CD4-positive, alpha-beta T cell treated with Interleukin-2 at 100 ng/mL for 4 hours (primary cell): Measurements from ENCODE around the gene CLCN5.

Experiments used
- DNase-seq: peaks from one replicate; pipeline ENCODE4 v3.0.0-alpha.2; 2020; ENCODE audit warnings: low spot score

CLCN5 gene

DNA sequence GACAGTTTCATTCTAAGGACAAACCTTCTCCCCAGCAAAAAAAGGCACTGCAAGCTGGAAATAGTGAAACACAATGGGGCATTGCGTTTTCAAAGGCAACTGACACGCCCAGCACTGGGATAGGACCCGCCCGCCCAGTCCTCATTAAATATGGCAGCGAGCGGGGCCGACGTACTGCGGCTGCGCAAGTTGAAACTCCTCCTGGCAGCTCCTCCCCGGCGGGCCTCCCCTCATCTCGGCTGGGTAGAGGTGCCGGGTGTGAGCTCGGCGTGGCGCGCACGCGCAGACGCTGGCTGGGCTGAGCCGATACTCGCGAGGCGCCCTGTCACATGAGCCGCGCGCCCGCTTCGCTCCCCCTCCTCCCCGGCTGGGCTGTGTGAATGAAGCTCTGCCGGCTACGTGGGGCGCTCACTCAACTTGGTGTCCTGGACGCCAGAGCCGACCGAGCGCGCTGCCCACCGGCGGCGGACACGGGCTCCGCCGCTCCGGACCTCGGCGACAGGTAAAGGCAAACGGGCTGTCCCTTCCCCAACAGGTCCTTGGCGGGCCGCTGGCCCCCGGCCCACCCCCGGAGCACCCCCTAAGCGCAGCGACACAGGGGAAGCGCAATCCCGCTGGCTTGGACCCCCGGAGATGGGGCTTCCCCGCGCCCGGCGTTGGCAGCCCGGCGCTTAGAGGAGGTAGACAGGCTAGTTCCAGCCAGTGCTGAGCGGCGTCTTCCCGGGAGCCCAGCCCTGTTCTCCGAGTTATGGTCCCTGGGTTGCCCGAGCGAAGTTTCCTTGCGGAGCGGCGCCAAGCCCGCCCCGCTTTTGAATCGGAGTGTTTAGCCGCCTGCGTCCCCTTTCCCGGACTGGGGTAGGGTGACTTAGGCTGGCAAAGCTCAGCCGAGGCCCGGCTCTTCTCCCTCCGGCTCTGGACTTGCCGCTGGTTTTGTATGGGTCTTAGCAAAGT is at the start of gene CLCN5:
TSS of gene CLCN5 (plus strand) at position 306 of the 951 bp plus-strand sequence. CDS start 2,703 bp downstream, outside the sequence.
- peak; percentile 96 for DNase-seq

DNA sequence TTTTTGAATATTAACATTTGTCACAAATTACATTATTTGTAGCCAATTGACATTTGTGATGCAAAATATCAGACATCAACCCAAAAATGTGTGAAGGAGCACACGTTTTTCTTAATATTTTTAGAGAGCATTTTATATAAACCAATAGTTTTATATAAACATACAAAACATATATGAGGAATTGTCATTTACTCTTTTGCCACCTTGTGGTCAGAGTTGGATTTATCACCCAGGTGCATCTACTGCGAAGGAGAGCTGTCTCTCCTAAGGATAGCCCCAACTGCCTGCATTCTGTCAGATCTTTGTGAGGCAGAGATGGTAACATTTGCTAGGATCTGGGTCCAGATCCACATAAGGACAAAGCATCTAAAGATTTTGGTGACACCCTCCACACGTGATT is 45.6 kb upstream of the CLCN5 start:
- DNase-seq, result peak; percentile 45

DNA sequence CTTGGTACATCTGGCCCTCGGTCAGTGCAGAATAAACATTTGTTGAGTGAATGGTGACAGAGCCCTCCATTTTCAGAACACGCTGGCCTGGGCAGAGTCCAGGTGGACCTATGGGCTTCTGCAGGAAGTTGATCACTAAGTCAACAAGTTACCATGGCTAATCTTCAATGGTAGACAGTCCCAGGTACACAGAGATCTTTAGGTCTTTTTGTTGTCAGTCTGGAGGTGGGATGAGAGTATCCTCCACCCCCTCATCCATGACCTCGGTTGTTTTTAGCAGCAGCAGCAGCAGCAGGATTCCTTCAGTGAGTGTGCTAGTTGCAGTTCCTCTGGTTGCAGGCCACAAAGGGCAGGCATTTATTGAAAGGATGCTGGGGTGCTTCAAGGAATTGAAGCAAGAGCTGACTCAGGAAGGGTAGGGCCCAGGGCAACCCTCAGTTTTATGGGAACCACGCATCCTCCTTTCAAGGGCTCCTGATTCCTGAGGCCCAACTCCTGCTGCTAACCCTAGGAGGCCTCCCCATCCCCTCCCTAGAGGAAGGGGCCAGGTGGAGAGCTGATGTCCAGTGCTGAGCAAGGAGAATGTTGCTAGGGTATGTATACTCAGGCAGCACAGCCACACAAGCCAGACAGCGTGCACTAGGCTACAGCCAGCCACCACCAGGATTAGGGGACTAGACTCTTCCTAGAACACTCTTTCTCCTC is 44.8 kb upstream of the CLCN5 start:
- no peak for DNase-seq

- DNase-seq, result no peak
Observed at GRCh38 chrX:49878128-49878833, 44.1 kb upstream of the CLCN5 start.

DNA sequence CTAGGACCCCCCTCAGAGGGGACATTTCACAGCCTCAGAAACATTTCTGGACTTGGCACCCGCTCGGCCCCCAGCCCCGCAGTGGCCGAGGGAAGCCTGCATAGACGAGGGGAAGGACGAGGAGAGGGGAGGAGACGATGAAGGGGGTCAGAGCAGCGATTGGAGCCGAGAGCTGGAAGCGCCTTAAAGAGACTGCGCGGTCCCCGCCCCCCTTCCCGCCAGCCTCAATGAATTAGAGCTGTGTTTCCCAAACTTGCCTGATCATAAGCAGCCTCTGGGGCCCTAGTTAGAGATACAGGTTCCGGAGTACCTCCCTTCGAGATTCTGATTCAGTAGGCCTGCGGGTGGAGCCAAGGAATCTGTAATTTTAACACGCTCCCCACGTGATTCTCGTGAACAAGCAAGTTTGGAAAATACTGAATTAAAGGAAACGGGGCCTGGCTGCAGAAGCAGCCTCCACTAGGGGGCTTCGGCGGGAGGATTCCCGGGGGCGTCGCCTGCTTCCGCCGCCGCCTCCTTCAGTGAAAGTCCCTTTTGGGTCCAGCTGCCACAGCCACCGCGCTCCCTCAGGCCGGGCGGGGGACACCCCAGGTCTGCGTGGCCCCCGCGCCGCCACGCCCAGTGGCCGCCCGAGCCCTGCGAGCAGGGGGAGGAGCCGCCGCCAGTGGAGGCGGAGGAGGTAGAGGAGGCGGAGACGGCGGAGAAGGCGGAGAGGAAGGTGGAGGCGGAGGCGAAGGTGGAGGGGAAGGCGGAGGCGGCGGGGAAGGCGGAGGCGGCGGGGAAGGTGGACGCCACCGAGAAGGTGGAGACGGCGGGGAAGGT is 43.4 kb upstream of the CLCN5 start, which contains the start of gene USP27X:
TSS of gene USP27X (plus strand) at position 651 of the 822 bp plus-strand sequence. CDS start 824 bp downstream, outside the sequence.
- peak; percentile 81 for DNase-seq

DNA sequence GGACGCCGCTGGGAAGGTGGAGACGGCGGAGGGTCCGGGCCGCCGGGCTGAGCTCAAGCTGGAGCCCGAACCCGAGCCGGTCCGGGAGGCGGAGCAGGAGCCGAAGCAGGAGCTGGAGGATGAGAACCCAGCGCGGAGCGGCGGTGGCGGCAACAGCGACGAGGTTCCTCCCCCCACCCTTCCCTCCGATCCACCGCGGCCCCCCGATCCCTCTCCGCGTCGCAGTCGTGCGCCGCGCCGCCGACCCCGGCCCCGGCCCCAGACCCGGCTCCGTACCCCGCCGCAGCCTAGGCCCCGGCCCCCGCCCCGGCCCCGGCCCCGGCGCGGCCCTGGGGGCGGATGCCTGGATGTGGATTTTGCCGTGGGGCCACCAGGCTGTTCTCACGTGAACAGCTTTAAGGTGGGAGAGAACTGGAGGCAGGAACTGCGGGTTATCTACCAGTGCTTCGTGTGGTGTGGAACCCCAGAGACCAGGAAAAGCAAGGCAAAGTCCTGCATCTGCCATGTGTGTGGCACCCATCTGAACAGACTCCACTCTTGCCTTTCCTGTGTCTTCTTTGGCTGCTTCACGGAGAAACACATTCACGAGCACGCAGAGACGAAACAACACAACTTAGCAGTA is 42.6 kb upstream of the CLCN5 start:
- DNase-seq, result no peak

- DNase-seq, result no peak
Observed at GRCh38 chrX:49880668-49881067, 41.7 kb upstream of the CLCN5 start.

GRCh38 chrX:49884290-49884862 is 38.0 kb upstream of the CLCN5 start:
- peak; percentile 59 for DNase-seq

DNA sequence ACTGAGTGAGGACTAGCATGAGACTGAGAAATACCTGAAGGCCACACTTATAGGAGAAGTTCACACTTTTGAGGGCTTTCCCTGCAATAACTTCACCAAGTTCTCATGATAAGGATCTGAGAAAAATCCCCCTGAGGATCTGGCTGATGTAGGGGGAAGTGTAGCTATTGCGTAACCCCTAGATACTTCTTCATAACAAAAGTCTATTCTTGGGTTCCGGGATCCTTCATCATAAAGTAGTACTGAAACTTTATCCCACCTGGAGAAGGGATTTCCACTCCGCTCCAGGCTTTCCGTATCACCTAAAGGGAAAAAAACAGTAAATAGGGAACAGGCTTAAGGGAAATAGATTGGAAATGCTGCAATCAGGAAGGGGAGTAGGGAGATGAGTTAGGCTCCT is 29.9 kb upstream of the CLCN5 start:
- no peak for DNase-seq

DNA sequence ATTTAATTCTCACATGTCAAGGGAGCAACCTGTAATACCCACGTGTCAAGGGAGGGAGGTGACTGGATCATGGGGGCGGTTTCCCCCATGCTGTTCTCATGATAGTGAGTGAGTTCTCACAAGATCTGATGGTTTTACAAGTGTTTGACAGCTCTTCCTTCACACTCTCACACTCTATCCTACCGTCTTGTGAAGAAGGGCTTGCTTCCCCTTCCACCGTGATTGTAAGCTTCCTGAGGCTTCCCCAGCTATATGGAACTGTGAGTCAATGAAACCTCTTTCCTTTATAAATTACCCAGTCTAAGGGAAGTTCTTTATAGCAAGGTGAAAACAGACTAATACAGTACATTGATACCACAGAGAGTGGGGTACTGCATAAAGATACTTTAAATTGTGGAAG is 25.4 kb upstream of the CLCN5 start:
- DNase-seq, result no peak

DNA sequence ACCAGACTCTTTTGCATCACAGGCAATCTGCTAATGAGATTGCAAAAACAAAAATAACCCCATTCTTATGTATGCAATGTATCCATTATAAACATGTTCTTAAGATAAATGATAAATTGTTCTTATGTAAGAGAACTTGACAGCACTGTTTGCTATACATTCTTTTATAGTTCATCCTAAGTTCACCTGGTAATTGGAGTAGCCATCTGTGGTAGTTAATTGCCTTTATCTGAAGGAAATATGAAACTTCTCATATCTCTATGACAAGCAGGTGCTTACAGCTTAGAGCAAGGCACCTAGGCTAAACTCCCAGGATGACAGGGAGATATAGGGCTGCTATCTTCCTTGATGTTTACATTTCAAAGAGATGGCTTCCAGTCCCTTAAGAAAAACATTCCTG is 21.3 kb upstream of the CLCN5 start:
- no peak for DNase-seq

GRCh38 chrX:49910344-49910743 is 12.1 kb upstream of the CLCN5 start:
- no peak for DNase-seq

DNA sequence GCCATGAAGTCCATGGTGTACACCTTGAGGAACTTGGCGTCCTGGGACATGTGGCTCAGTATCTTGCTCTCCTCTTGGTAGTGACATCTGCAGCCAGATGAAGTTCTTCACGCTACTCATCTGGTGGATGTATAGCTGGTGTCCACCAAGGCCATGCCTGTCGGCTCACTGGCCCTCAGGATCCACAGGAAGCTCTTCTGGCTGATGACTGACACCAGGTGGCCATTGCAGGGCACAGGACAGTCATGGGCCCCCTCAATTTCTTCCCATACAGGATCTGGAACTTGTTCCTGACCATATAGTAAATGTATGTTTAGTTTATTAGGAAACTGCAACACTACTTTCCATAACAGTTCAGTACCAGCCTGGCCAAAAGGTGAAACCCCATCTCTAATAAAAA is 10.3 kb upstream of the CLCN5 start:
- DNase-seq, result no peak

DNA sequence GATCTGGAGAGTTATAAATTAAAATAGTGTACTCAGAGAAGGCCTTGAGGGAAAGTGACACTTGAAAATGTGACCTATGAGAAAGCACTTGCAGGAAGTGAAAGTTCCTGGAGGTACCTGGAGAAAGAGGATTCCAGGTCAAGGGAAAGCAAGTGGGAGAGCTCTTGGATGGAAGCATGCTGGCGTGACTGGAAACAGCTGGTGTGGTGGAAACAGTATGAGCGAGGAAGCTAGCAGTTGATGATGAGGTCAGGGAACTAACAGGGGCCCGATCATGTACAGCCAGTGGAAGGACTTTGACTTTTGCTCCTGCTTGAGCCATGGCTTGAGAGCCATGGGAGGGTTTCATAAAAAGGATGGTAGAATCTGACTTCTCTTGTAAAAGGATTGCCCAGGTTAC is 9.5 kb upstream of the CLCN5 start:
- DNase-seq, result no peak

- peak; percentile 66 for DNase-seq
Observed at GRCh38 chrX:49915361-49916222, 6.8 kb upstream of the CLCN5 start.

- peak; percentile 30 for DNase-seq
Observed at GRCh38 chrX:49919617-49920016, 2.8 kb upstream of the CLCN5 start.

DNA sequence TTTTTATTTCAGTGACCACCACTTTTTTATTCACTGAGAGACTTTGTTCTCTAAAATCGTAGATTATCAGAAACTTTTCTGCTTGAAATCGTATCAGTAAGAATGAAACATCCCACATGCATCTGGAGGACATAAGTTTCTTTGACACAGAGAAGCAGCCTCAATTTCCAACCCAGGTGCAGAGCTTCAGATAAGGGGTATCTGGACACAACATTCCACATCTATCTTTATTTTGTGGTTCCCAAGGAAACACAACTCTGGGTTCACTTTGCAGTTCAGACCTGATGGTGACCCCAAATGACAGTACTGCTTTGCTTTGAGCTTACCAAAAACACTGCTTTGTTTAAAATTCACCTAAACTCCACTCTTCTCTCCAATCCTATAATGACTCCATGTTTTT is 1.3 kb upstream of the CLCN5 start:
- DNase-seq, result no peak

GRCh38 chrX:49925176-49925575 is 2.8 kb downstream of the CLCN5 start:
- DNase-seq, result no peak

- DNase-seq, result no peak
Observed at GRCh38 chrX:49930039-49930438, 7.6 kb downstream of the CLCN5 start.

DNA sequence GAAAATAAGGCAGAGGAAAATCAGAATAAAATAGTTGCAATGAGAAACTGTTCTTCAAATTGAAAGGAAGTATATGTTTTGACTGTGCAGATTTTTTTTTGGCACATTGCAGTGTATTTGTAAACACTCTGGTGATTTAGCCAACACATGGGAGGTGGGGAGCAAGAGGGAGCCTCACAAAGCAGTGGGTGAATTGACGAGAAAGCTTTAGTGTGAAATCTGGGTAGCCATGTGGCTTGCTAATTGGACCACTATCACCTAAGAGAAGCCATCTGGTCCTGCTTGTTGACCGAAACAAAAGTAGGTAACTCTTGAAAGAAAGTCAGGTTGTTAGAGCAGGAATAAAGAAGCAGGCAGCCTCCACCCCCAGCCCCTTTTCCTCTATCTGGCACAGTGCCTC is 10.4 kb downstream of the CLCN5 start:
- DNase-seq, result no peak
